OCI-LY3 (cell line): ENCODE results near the gene STMN1.

Experiments
- H2AFZ ChIP-seq: fragments of 200-600, 300-600 bp; shearing (Covaris generic); 2 replicates; pipeline ENCODE4 v1.6.0; 2014; ENCODE audit warnings: antibody characterized with exemption, low read depth, low read length
- H3K27ac ChIP-seq: fragments of 200-600, 300-600 bp; sonication (generic); 2 replicates; pipeline ENCODE4 v1.5.1; 2014; ENCODE audit warnings: mild to moderate bottlenecking, low read length, moderate library complexity, mixed read lengths
- H3K27me3 ChIP-seq: fragments of 200-600, 300-600 bp; sonication (generic); 2 replicates; pipeline ENCODE4 v1.6.1; 2014; ENCODE audit warnings: low read depth, low read length, mixed read lengths
- H3K36me3 ChIP-seq: fragments of 200-600, 300-600 bp; sonication (generic); replicated peaks from 2 replicates; pipeline ENCODE3; 2014; ENCODE audit warnings: low read depth, low read length, mixed read lengths
- H3K4me1 ChIP-seq: fragments of 300-600, 200-600 bp; sonication (generic); 2 replicates; pipeline ENCODE4 v1.6.1; 2014; ENCODE audit warnings: low read length, mixed read lengths
- H3K4me2 ChIP-seq: fragments of 200-600, 300-600 bp; sonication (generic); 2 replicates; pipeline ENCODE4 v1.6.1; 2014; ENCODE audit warnings: low read length, mixed read lengths
- H3K4me3 ChIP-seq: fragments of 300-600, 200-600 bp; sonication (generic); 2 replicates; pipeline ENCODE4 v1.5.1; 2014; ENCODE audit warnings: antibody characterized with exemption, mild to moderate bottlenecking, low read length, moderate library complexity
- H3K79me2 ChIP-seq: fragments of 300-600, 200-600 bp; shearing (Covaris generic); 2 replicates; pipeline ENCODE4 v1.6.1; 2014; ENCODE audit warnings: mild to moderate bottlenecking, low read length, mixed read lengths
- H3K9ac ChIP-seq: fragments of 300-600, 200-600 bp; shearing (Covaris generic); 2 replicates; pipeline ENCODE4 v1.6.0; 2014; ENCODE audit warnings: mild to moderate bottlenecking, low read length, moderate library complexity
- H3K9me3 ChIP-seq: fragments of 200-600, 300-600 bp; shearing (Covaris generic); 2 replicates; pipeline ENCODE4 v1.6.1; 2014; ENCODE audit warnings: low read length, mixed read lengths; ENCODE audit not compliant: insufficient read depth
- H4K20me1 ChIP-seq: fragments of 200-600, 300-600 bp; sonication (generic); 2 replicates; pipeline ENCODE4 v1.6.1; 2016; ENCODE audit warnings: low read length, mixed read lengths; ENCODE audit not compliant: insufficient read depth
- EZH2phosphoT487 ChIP-seq: fragments of 200-600 bp; shearing (Covaris generic); IDR thresholded peaks from 2 replicates; pipeline ENCODE4 v1.6.1; 2018; ENCODE audit warnings: antibody characterized with exemption, mixed run types, low read depth
- TF ChIP-seq, protein P1 (sequence below): fragments of 200-600, 300-600 bp; sonication (generic); IDR thresholded peaks from 2 replicates; pipeline ENCODE4 v1.5.1; 2014; ENCODE audit warnings: antibody characterized with exemption, low read length, low read depth

Gene STMN1

DNA sequence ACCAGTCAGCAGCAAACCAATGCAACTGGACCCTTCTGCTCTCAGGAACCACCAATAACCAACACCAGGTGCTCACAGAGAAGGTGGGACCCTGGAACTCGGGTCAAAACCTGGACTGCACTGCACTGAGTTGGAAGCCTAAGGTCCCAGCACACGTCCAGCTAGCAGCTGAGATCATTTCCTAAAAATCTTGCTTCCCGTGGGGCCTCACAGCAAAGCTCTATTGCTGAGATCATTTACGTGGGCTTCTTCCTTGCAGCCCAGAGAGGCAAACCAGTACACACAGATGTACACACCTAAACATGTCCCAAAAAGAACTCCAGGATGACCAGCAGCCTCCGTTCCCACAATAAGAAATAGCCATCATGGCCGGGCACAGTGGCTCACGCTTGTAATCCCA lies 22.8 kb upstream of the STMN1 start:
- no peak overlapping the region for H3K27ac ChIP-seq
- H3K4me3 ChIP-seq: no peak overlapping the region
- no peak for TF ChIP-seq EZH2phosphoT487
- TF ChIP-seq, protein P1, sequence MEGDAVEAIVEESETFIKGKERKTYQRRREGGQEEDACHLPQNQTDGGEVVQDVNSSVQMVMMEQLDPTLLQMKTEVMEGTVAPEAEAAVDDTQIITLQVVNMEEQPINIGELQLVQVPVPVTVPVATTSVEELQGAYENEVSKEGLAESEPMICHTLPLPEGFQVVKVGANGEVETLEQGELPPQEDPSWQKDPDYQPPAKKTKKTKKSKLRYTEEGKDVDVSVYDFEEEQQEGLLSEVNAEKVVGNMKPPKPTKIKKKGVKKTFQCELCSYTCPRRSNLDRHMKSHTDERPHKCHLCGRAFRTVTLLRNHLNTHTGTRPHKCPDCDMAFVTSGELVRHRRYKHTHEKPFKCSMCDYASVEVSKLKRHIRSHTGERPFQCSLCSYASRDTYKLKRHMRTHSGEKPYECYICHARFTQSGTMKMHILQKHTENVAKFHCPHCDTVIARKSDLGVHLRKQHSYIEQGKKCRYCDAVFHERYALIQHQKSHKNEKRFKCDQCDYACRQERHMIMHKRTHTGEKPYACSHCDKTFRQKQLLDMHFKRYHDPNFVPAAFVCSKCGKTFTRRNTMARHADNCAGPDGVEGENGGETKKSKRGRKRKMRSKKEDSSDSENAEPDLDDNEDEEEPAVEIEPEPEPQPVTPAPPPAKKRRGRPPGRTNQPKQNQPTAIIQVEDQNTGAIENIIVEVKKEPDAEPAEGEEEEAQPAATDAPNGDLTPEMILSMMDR: no peak
- no peaks in the 10 kb centered on the region for H3K4me1 ChIP-seq
- no peaks in the 10 kb centered on the region for H3K36me3 ChIP-seq
- H3K9me3 ChIP-seq: no peaks in the 10 kb centered on the region
- no peaks in the 10 kb centered on the region for H4K20me1 ChIP-seq
- no peaks in the 10 kb centered on the region for H3K79me2 ChIP-seq
- H2AFZ ChIP-seq: no peak overlapping the region
- H3K27me3 ChIP-seq: no peaks in the 10 kb centered on the region
- no peak overlapping the region for H3K9ac ChIP-seq
- H3K4me2 ChIP-seq: no peak overlapping the region

DNA sequence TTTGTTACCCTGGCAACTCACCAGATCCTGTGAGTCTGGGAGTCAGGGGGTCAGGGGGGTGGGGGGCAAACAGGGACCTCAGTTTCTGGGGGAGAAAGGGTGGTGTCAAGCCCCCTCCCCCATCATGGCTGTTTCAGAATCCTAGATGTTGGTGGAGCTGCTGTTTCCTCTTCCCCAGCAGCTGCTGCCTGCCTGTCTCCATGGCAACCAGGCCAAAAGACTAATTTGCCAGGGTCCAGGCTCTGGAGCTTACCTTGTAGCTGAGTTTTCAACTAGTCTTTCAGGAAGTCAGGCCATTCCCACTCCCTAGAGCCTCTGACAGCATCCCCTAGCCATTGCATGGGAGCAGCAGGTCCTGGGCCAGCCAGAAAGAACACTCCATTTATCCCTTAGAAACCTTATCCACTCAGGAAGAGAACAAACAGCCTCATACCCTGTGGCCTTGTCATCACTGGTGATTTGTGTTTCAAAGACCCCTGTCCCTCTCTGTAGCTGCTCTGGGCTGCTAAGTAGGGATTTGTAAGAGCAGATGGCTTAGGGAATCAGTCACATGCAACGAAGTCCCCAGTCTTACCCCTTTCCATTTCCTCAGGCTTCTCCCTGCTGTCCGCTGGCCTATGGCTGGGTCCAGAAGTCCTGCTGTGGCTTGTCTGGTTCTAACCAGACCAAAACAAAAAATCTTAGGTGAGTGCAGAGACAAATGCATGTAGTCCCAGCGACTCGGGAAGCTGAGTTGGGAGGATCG lies 21.5 kb upstream of the STMN1 start:
- TF ChIP-seq EZH2phosphoT487: no peak
- TF ChIP-seq, protein P1: no peak
- no peak overlapping the region for H2AFZ ChIP-seq

DNA sequence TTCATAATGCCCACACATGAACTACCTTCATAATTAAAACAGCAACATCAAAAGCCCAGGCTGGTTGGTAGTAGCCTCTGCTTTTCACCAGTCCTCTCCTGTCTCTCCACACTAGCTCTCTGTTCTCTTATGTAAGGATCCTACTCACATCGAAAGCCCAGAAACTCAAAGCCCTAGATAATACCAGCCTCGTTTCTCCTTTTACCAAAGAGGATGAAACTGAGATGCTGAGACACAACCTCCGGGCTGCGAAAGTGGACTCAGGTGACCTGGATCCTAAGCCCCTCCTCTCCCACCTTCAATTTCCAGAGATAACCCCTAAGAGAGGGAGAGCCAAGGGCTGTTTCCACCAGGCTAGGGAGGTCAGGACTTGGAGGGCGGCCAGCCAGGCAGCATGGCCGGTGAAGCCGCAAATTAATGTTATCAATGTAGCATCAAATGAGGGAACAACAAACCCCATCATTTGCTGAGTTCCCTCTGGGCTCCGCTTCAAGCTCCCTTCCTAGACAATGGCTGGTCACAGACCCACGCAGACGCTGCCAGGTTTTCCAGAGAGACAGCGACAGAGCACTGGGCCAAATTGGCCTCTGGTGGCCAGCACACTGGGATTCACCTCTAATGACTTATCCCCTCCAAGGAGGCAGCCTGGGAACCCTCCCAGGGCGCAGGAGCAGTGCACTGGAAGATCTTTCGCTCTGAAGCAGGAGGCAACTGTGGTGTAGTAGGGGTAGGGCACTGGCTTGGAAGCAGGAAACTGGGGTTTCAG lies 20.7 kb upstream of the STMN1 start:
- Histone ChIP-seq H3K27me3 (no peaks in the 10 kb centered on the region), H4K20me1 (no peaks in the 10 kb centered on the region), H3K4me2 (no peak overlapping the region), H3K9me3 (no peaks in the 10 kb centered on the region), H3K9ac (no peak overlapping the region), H3K79me2 (no peaks in the 10 kb centered on the region), H3K27ac (no peak overlapping the region), H3K36me3 (no peaks in the 10 kb centered on the region), H3K4me3 (no peak overlapping the region), H3K4me1 (no peaks in the 10 kb centered on the region), H2AFZ (no peak overlapping the region)
- TF ChIP-seq EZH2phosphoT487: no peak
- TF ChIP-seq, protein P1: no peak

More for the DNA sequence above, 21.5 kb upstream of the STMN1 start:
- Histone ChIP-seq H3K36me3 (no peaks in the 10 kb centered on the region), H3K79me2 (no peaks in the 10 kb centered on the region), H3K4me1 (no peaks in the 10 kb centered on the region), H3K27me3 (no peaks in the 10 kb centered on the region), H3K9me3 (no peaks in the 10 kb centered on the region), H3K4me3 (no peak overlapping the region), H3K4me2 (no peak overlapping the region), H3K27ac (no peak overlapping the region), H3K9ac (no peak overlapping the region), H4K20me1 (no peaks in the 10 kb centered on the region)

DNA sequence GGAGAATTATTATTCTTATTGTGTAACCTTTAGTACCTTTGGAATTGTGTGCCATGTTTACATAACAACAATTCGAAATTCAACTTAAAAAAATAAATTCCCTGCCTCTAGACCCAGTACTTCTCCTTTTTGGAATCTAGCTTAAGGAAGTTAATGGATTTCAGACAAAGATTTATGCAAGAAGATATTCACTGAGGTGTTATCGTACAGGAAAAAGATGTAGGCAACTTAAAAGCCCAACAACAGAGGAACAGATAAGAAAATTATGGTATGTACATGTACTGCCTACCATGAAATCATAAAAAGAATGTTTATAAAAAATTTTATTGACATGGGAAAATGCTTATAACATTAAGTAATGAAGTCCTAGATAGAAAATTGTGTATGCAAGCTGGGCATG lies 18.2 kb upstream of the STMN1 start:
- no peak overlapping the region for H2AFZ ChIP-seq
- no peaks in the 10 kb centered on the region for H3K79me2 ChIP-seq
- no peak overlapping the region for H3K4me3 ChIP-seq
- no peak overlapping the region for H3K9ac ChIP-seq
- no peaks in the 10 kb centered on the region for H3K9me3 ChIP-seq
- no peak for TF ChIP-seq EZH2phosphoT487
- TF ChIP-seq, protein P1: no peak
- no peaks in the 10 kb centered on the region for H3K27me3 ChIP-seq
- no peak overlapping the region for H3K27ac ChIP-seq
- H3K36me3 ChIP-seq: no peaks in the 10 kb centered on the region
- H3K4me1 ChIP-seq: no peaks in the 10 kb centered on the region
- H3K4me2 ChIP-seq: no peak overlapping the region
- H4K20me1 ChIP-seq: no peaks in the 10 kb centered on the region
